GM12878 (cell line): Measurements from ENCODE around the gene IFT27. TPM values are rescaled to one million over a fixed set of nuclear protein-coding genes. Genes with fewer than 3 reads are reported as not detected.

Experiments
- ATAC-seq: fragments of 200-7000 bp; cut with Tn5 transposase; 3 replicates; pipeline ENCODE4 v1.9.1; 2020; ENCODE audit warnings: mild to moderate bottlenecking, moderate library complexity
- BruUV-seq: library from RNA; stranded (reverse); fragments of 400-500 nt; replicated peaks from 2 replicates; lab custom pipeline; 2021; lab: Mats Ljungman, UMichigan
- CTCF ChIA-PET: fragments of 300-600 bp; sonication (Branson Sonifier 250); formaldehyde crosslinking; extraction: SDS; loops from one replicate; lab custom pipeline; 2021; ENCODE audit warnings: inconsistent platforms; lab: Yijun Ruan, JAX
- POLR2A ChIA-PET: fragments of 350-600 bp; formaldehyde crosslinking; extraction: SDS; loops from one replicate; lab custom pipeline; 2021; ENCODE audit warnings: inconsistent platforms; lab: Charles Lee
- RAD21 ChIA-PET: fragments of 300-600 bp; sonication (Branson Sonifier 250); formaldehyde crosslinking; loops from one replicate; lab custom pipeline; 2023; ENCODE audit warnings: antibody characterized with exemption; ENCODE audit not compliant: unreplicated experiment; lab: Charles Lee
- SMC1A ChIA-PET: fragments of 300-600 bp; sonication (Branson Sonifier 250); formaldehyde crosslinking; loops from one replicate; lab custom pipeline; 2023; ENCODE audit not compliant: unreplicated experiment, uncharacterized antibody; lab: Charles Lee
- DNase-seq: peaks from one replicate; pipeline ENCODE4 v3.0.0-alpha.2; 2011; ENCODE audit warnings: low read depth, low spot score
- FAIRE-seq: peaks from 3 replicates; lab custom pipeline; 2011; peaks lifted over from hg19 to GRCh38; lab: Jason Lieb, UNC
- H2AFZ ChIP-seq: 2 replicates; pipeline ENCODE4 v1.6.0; 2011; ENCODE audit warnings: low read depth, low read length, control low read depth; ENCODE audit not compliant: control insufficient read depth
- H3K27ac ChIP-seq: 2 replicates; pipeline ENCODE4 v1.5.1; 2011; ENCODE audit warnings: control low read depth; ENCODE audit not compliant: control insufficient read depth, insufficient read depth
- H3K27me3 ChIP-seq, 2 experiments: replicated peaks in 1 of 2; 2 replicates each; pipeline versions ENCODE4 v1.6.0 to v1.6.1; 2011; ENCODE audit warnings: low read length in 1 of 2; ENCODE audit not compliant: control insufficient read depth in 2 of 2, insufficient read depth in 2 of 2
- H3K36me3 ChIP-seq, 2 experiments: 2 replicates each; pipeline ENCODE4 v1.5.1; 2011; ENCODE audit warnings: low read length in 1 of 2; ENCODE audit not compliant: control insufficient read depth in 2 of 2, insufficient read depth in 2 of 2
- H3K4me1 ChIP-seq: 2 replicates; pipeline ENCODE4 v1.6.1; 2011; ENCODE audit warnings: mild to moderate bottlenecking, low read length, moderate library complexity, mixed read lengths; ENCODE audit not compliant: control insufficient read depth, insufficient read depth
- H3K4me2 ChIP-seq: 2 replicates; pipeline ENCODE4 v1.6.0; 2011; ENCODE audit warnings: control low read depth; ENCODE audit not compliant: control insufficient read depth, insufficient read depth
- H3K4me3 ChIP-seq: fragments of 200-600 bp; sonication (generic); 2 replicates; pipeline ENCODE4 v1.5.1; 2016
- H3K79me2 ChIP-seq: 2 replicates; pipeline ENCODE4 v1.6.0; 2011; ENCODE audit warnings: low read length; ENCODE audit not compliant: control insufficient read depth, insufficient read depth
- H3K9ac ChIP-seq: 2 replicates; pipeline ENCODE4 v1.8.0; 2011; ENCODE audit warnings: low read length, control low read depth, mixed read lengths; ENCODE audit not compliant: control insufficient read depth, insufficient read depth
- H3K9me3 ChIP-seq: replicated peaks from 3 replicates; pipeline ENCODE4 v1.5.1; 2011; ENCODE audit warnings: mild to moderate bottlenecking, low read length; ENCODE audit not compliant: control insufficient read depth, insufficient read depth
- H4K20me1 ChIP-seq: 2 replicates; pipeline ENCODE4 v1.6.0; 2011; ENCODE audit not compliant: control insufficient read depth, insufficient read depth
- CBFB ChIP-seq: IDR thresholded peaks from 2 replicates; pipeline ENCODE4 v1.6.1; 2016; ENCODE audit warnings: antibody characterized with exemption, low read depth
- EED ChIP-seq: sonication (generic); IDR thresholded peaks from 2 replicates; pipeline ENCODE4 v1.6.1; 2016; ENCODE audit warnings: antibody characterized with exemption, low read depth
- ELK1 ChIP-seq: IDR thresholded peaks from 2 replicates; pipeline ENCODE4 v1.6.1; 2012; ENCODE audit warnings: low read depth, low read length, improper control_type of control experiment
- NFIC ChIP-seq: IDR thresholded peaks from 2 replicates; pipeline ENCODE4 v1.6.1; 2012; ENCODE audit warnings: low read depth, mild to moderate bottlenecking, inconsistent platforms, low read length, moderate library complexity
- NKRF ChIP-seq: fragments of 450-650 bp; conservative IDR thresholded peaks from 2 replicates; pipeline ENCODE4 v1.6.1; 2017; ENCODE audit warnings: mild to moderate bottlenecking, moderate library complexity
- NR2C1 ChIP-seq: fragments of 450-650 bp; IDR thresholded peaks from 2 replicates; pipeline ENCODE4 v1.6.1; 2017; ENCODE audit warnings: antibody characterized with exemption, mild to moderate bottlenecking, moderate library complexity
- PAX8 ChIP-seq: fragments of 450-650 bp; IDR thresholded peaks from 2 replicates; pipeline ENCODE4 v1.6.1; 2017; ENCODE audit warnings: mild to moderate bottlenecking, moderate library complexity
- YBX1 ChIP-seq: fragments of 450-650 bp; IDR thresholded peaks from 2 replicates; pipeline ENCODE4 v1.6.1; 2016; ENCODE audit warnings: antibody characterized with exemption
- YY1 ChIP-seq: IDR thresholded peaks from 2 replicates; pipeline ENCODE4 v1.6.1; 2011; ENCODE audit warnings: low read depth, mild to moderate bottlenecking, low read length
- ZNF24 ChIP-seq: fragments of 450-650 bp; IDR thresholded peaks from 2 replicates; pipeline ENCODE4 v1.6.1; 2017; ENCODE audit warnings: antibody characterized with exemption, mild to moderate bottlenecking
- WGBS: methylation state at CpG from one replicate; pipeline ENCODE4 v1.1.6; 2016; ENCODE audit warnings: low lambda C conversion rate; ENCODE audit not compliant: insufficient replicate concordance, insufficient coverage; ENCODE audit errors: missing lambda C conversion rate; 5-methylcytosine and 5-hydroxymethylcytosine counted together
- in situ Hi-C: fragments of 300-500 bp; cut with MboI; formaldehyde crosslinking; loops from 9 replicates; pipeline ENCODE4 v1.14.3; 2018; ENCODE audit warnings: mixed read lengths
- intact Hi-C: fragments of 100-400 bp; cut with micrococcal nuclease; formaldehyde crosslinking; loops from one replicate; pipeline ENCODE4 v1.14.2; 2022; ENCODE audit not compliant: unreplicated experiment
- polyA plus RNA-seq, 11 experiments: library from polyadenylated mRNA; depleted of rRNA in 4 of 11; unstranded in 6 of 11; stranded (reverse) in 5 of 11; fragments of >200 nt; fragmentation: Nextera tagmentation in 4 of 11; fragmentation: Illumina TruSeq in 1 of 11; extraction: Ambion mirVana in 4 of 11; extraction: Trizol in 1 of 11; gene quantifications; 1 replicate in 1 of 11; 2 replicates in 10 of 11; pipeline versions ENCODE4 v1.2.1 to v1.2.3, GENCODE V29; 2011 to 2016; ENCODE audit warnings: inconsistent platforms in 2 of 11, missing spikeins in 2 of 11, low read depth in 1 of 11
- total RNA-seq, 4 experiments: library from RNA; depleted of rRNA in 3 of 4; stranded (reverse); fragments of >200 nt in 3 of 4; fragmentation: Illumina TruSeq in 1 of 4; extraction: Trizol in 1 of 4; gene quantifications; 2 replicates each; pipeline versions ENCODE4 v1.2.1 to v1.2.3, GENCODE V29; 2013 to 2021
- TF ChIP-seq, protein P1 (sequence below): fragments of 450-650 bp; formaldehyde crosslinking; IDR thresholded peaks from 2 replicates; pipeline ENCODE4 v1.4.0; 2022; ENCODE audit warnings: mild to moderate bottlenecking, moderate library complexity

The IFT27 gene
- total and polyA plus RNA-seq, 10 of the 15 experiments (the other 5 are each of a cell fraction or from before 2014, with no cell fraction given) = 2.7 to 32.5 (median 10.2) TPM

DNA sequence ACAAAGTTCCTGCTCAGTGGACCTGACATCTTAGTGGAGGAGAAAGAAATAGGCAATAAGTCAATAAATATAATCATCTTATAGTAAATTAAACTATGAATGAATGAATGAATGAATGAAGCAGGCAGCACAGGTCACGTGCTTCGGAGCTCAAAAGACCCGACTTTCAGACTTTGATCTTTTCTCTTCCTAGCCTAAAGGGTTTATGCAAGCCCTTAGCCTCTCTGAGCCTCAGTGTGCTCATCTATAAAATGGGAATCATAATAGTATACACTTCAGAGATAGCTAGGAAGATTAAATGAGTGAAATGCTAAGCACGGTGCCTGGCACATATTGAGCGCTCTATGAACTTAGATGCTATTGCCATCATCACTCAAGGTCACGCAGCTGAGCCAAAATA, 33.4 kb upstream of the IFT27 start:
- no peak overlapping the region for H3K4me2 ChIP-seq
- POLR2A ChIA-PET = no interaction called here
- no peak for FAIRE-seq

GRCh38 chr22:36808721-36809344, 32.9 kb upstream of the IFT27 start:
- ChIA-PET SMC1A (no interaction called here), CTCF (no interaction called here), RAD21 (no interaction called here), POLR2A (no interaction called here)
- Histone ChIP-seq H4K20me1 (no peaks in the 10 kb centered on the region), H3K79me2 (no peaks in the 10 kb centered on the region), H3K36me3 (no peaks in the 10 kb centered on the region), H3K4me3 (no peak overlapping the region), H3K27me3 (no peaks in the 10 kb centered on the region; a peak in 2 of 4 replicates), H3K27ac (no peak overlapping the region), H3K9ac (no peak overlapping the region), H3K4me1 (no peaks in the 10 kb centered on the region), H3K9me3 (no peaks in the 10 kb centered on the region), H3K4me2 (no peak overlapping the region), H2AFZ (no peak overlapping the region)
- in situ Hi-C loops (no loop called here), intact Hi-C loops (no loop called here)
- FAIRE-seq (no peak), DNase-seq (no peak), ATAC-seq (no peak)
- no TSS peak for BruUV-seq
- WGBS = 0% methylated on average over 1 of the region's 1 CpG
- TF ChIP-seq NKRF (no peak), CBFB (no peak), EED (no peak), ELK1 (no peak), NFIC (no peak), YBX1 (no peak), YY1 (no peak)
- TF ChIP-seq, protein P1, sequence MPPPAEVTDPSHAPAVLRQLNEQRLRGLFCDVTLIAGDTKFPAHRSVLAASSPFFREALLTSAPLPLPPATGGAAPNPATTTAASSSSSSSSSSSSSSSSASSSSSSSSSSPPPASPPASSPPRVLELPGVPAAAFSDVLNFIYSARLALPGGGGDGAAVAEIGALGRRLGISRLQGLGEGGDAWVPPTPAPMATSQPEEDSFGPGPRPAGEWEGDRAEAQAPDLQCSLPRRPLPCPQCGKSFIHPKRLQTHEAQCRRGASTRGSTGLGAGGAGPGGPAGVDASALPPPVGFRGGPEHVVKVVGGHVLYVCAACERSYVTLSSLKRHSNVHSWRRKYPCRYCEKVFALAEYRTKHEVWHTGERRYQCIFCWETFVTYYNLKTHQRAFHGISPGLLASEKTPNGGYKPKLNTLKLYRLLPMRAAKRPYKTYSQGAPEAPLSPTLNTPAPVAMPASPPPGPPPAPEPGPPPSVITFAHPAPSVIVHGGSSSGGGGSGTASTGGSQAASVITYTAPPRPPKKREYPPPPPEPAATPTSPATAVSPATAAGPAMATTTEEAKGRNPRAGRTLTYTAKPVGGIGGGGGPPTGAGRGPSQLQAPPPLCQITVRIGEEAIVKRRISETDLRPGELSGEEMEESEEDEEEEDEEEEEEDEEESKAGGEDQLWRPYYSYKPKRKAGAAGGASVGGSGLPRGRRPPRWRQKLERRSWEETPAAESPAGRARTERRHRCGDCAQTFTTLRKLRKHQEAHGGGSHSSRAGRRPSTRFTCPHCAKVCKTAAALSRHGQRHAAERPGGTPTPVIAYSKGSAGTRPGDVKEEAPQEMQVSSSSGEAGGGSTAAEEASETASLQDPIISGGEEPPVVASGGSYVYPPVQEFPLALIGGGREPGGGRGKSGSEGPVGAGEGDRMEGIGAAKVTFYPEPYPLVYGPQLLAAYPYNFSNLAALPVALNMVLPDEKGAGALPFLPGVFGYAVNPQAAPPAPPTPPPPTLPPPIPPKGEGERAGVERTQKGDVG (CRISPR knock-in tag) = no peak

More for the DNA sequence above, 33.4 kb upstream of the IFT27 start:
- RAD21 ChIA-PET = no interaction called here
- H3K27me3 ChIP-seq = peaks cover 0 to under 1% of the 10 kb centered on the region in 2 experiments; a peak in 2 of 4 replicates
- no peaks in the 10 kb centered on the region for H3K36me3 ChIP-seq
- H3K79me2 ChIP-seq = no peaks in the 10 kb centered on the region
- no peak overlapping the region for H3K27ac ChIP-seq
- WGBS = 32% methylated on average over 6 of the region's 6 CpGs
- no peaks in the 10 kb centered on the region for H3K4me1 ChIP-seq
- CTCF ChIA-PET = interaction anchor here (0.7 kb wide), 1 partner anchor 289 kb away, joined by 3 read pairs; no protein-coding TSS in a partner anchor
- H2AFZ ChIP-seq = no peak overlapping the region
- ATAC-seq (no peak), DNase-seq (no peak)
- H3K9me3 ChIP-seq = no peaks in the 10 kb centered on the region
- no peaks in the 10 kb centered on the region for H4K20me1 ChIP-seq
- SMC1A ChIA-PET = no interaction called here
- H3K9ac ChIP-seq = no peak overlapping the region
- intact Hi-C loops = no loop called here
- TF ChIP-seq ZNF24 (0 out of 2 replicates have a peak, but pooled peaks have one; percentile 57), NR2C1 (no peak), PAX8 (no peak)
- H3K4me3 ChIP-seq = no peak overlapping the region
- in situ Hi-C loops = no loop called here
- no TSS peak for BruUV-seq
